IgD-negative memory B cell (primary cell): Measurements from ENCODE around the gene RNF4. TPM values are rescaled to one million over a fixed set of nuclear protein-coding genes. Genes with fewer than 3 reads are reported as not detected.

ENCODE experiments used
- H3K27ac Mint-ChIP-seq, 3 donors: one replicate each; pipeline ENCODE4 v1.8.0; 2020 to 2022; ENCODE audit warnings: mild to moderate bottlenecking in 3 of 3, mixed read lengths in 3 of 3, moderate library complexity in 1 of 3
- H3K27me3 Mint-ChIP-seq: one replicate; pipeline ENCODE4 v1.8.0; 2021; ENCODE audit warnings: mixed read lengths
- H3K36me3 Mint-ChIP-seq: one replicate; pipeline ENCODE4 v1.8.0; 2020; ENCODE audit warnings: mild to moderate bottlenecking, mixed read lengths
- H3K4me1 Mint-ChIP-seq, 3 donors: one replicate each; pipeline ENCODE4 v1.8.0; 2020 to 2022; ENCODE audit warnings: mixed read lengths in 3 of 3, mild to moderate bottlenecking in 1 of 3
- H3K4me3 Mint-ChIP-seq, 4 donors: one replicate each; pipeline ENCODE4 v1.8.0; 2020 to 2022; ENCODE audit warnings: mild to moderate bottlenecking in 4 of 4, mixed read lengths in 4 of 4, moderate library complexity in 3 of 4
- H3K9me3 Mint-ChIP-seq, 3 donors: one replicate each; pipeline ENCODE4 v1.8.0; 2020 to 2021; ENCODE audit warnings: mixed read lengths in 3 of 3, mild to moderate bottlenecking in 1 of 3
- polyA plus RNA-seq: library from polyadenylated mRNA; unstranded; fragments of 300-500 nt; fragmentation: Illumina TruSeq; gene quantifications from one replicate; pipeline ENCODE4 v1.2.3, GENCODE V29; 2021

Gene RNF4
- polyA plus RNA-seq, 1 donor from 2014 or later: 94.0 TPM

GRCh38 chr4:2432991-2433530 lies 35.8 kb upstream of the RNF4 start:
- Mint-ChIP-seq H3K4me3 (no peak overlapping the region), H3K27ac (no peak overlapping the region), H3K4me1 (peaks cover 0 to 2% (median 0%) of the 10 kb centered on the region in 3 donors), H3K9me3 (no peaks in the 10 kb centered on the region), H3K27me3 (peaks cover 7% of the 10 kb centered on the region), H3K36me3 (no peaks in the 10 kb centered on the region)

GRCh38 chr4:2433609-2434350 lies 35.1 kb upstream of the RNF4 start:
- H3K9me3 Mint-ChIP-seq: no peaks in the 10 kb centered on the region
- no peak overlapping the region for H3K27ac Mint-ChIP-seq
- no peak overlapping the region for H3K4me3 Mint-ChIP-seq
- H3K4me1 Mint-ChIP-seq: peaks cover 0 to 2% (median 0%) of the 10 kb centered on the region in 3 donors
- H3K27me3 Mint-ChIP-seq: peaks cover 6% of the 10 kb centered on the region
- H3K36me3 Mint-ChIP-seq: no peaks in the 10 kb centered on the region

- Mint-ChIP-seq H3K4me1 (no peaks in the 10 kb centered on the region), H3K36me3 (no peaks in the 10 kb centered on the region), H3K27ac (no peak overlapping the region), H3K27me3 (peaks cover 3% of the 10 kb centered on the region), H3K4me3 (no peak overlapping the region), H3K9me3 (no peaks in the 10 kb centered on the region)
Observed at GRCh38 chr4:2434420-2434819, 34.5 kb upstream of the RNF4 start.

DNA sequence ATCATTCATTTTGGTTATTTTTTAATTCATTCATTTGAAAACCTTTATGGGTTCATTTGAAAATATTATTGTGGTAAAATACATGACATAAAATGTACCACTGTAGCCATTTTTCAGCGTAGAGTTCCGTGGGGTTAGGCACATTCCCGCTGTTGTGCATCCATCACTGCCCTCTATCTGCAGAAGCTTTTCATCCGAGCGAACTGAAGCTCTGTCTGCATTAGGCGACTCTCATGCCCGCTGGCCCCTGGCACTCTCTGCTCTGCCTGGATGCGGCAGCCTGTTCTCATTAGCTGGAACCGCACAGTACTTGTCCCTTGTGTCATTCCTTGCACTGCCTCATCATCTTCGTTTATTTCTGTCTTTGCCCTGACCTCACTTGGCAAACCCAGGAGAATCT lies 32.6 kb upstream of the RNF4 start:
- Mint-ChIP-seq H3K36me3 (no peaks in the 10 kb centered on the region), H3K4me1 (no peaks in the 10 kb centered on the region), H3K27ac (no peak overlapping the region), H3K4me3 (no peak overlapping the region), H3K27me3 (peaks cover 3% of the 10 kb centered on the region), H3K9me3 (no peaks in the 10 kb centered on the region)

DNA sequence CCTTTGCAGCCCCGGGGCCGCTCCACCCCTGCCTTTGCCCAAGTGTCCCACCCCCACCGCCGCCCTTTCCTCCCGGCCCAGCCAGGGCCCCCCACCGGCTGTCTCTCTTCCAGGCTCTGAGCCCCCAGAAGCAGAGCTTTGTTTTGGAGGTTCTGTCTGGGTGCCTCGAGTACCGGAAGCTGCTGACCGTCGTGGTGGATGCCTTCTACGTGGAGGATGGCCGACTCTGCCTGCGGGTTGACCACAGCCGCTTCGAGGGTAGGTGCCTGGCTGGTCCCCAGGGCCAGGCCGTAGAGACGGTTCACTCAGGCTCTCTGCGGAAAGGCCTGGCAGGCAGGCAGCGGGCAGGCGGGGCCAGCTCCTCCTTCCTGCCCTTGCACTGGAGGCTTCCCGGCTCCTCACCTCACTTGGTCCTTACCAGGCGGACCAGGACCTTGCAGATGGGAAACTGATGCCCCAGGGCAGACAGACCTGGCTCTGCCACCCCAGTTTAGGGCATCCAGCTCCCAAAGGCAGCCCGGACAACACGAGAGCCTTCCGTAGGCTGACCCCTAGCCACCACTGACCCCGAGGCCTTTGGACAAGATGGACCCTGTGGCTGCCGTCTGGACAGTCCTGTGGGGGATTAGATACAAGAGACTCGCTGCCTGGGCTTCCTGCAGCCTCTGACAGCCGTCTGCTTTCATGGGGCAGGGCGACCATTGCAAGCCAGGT lies 32.0 kb upstream of the RNF4 start:
- H3K27me3 Mint-ChIP-seq: peaks cover 3% of the 10 kb centered on the region
- no peaks in the 10 kb centered on the region for H3K9me3 Mint-ChIP-seq
- peaks cover 0 to 2% (median 2%) of the 10 kb centered on the region in 3 donors for H3K4me1 Mint-ChIP-seq
- no peaks in the 10 kb centered on the region for H3K36me3 Mint-ChIP-seq
- no peak overlapping the region for H3K4me3 Mint-ChIP-seq
- H3K27ac Mint-ChIP-seq: no peak overlapping the region

DNA sequence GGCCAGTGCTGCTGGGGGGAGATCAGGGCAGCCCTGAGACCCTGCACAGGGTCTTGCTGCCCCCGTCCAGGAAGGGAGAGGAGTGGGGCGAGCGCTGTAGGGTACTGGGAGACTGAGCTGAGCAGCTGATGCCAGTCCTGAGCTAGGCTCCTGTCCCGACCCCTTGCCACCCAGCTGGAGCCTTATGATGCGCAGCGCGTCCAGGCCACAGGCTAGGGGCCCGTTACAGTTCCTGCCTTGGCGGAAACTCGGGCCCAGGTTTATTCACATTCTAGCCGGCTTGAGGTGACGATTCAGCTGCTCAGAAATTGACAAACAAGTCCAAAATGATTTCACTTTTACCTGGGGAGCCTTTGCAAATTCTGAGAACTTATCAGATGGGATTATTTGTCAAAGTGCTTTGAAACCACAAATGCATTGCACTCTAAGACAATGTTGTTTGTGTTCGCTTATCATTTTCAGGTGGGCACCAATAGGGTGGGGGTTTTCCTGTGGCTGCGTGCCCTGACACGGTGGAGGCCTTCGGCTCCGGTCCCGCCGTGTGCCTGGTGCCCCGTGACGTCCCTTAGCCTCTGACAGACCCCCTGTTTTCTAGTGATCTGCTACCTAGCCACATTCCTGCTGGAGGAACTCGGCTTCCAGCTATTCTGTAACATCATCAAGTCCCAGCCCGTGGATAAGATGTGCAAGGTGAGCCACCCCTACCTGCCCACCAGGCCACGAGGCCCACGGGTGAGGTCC lies 31.3 kb upstream of the RNF4 start:
- peaks cover 0 to 2% (median 2%) of the 10 kb centered on the region in 3 donors for H3K4me1 Mint-ChIP-seq
- H3K9me3 Mint-ChIP-seq: no peaks in the 10 kb centered on the region
- H3K27ac Mint-ChIP-seq: peak overlapping the region in 1 of 3 donors; percentile 78
- H3K27me3 Mint-ChIP-seq: peaks cover 3% of the 10 kb centered on the region
- H3K4me3 Mint-ChIP-seq: no peak overlapping the region
- H3K36me3 Mint-ChIP-seq: no peaks in the 10 kb centered on the region

GRCh38 chr4:2438822-2439718 lies 29.8 kb upstream of the RNF4 start:
- Mint-ChIP-seq H3K4me1 (peaks cover 0 to 2% (median 2%) of the 10 kb centered on the region in 3 donors), H3K9me3 (no peaks in the 10 kb centered on the region), H3K27ac (no peak overlapping the region), H3K36me3 (no peaks in the 10 kb centered on the region), H3K4me3 (no peak overlapping the region), H3K27me3 (no peaks in the 10 kb centered on the region)

DNA sequence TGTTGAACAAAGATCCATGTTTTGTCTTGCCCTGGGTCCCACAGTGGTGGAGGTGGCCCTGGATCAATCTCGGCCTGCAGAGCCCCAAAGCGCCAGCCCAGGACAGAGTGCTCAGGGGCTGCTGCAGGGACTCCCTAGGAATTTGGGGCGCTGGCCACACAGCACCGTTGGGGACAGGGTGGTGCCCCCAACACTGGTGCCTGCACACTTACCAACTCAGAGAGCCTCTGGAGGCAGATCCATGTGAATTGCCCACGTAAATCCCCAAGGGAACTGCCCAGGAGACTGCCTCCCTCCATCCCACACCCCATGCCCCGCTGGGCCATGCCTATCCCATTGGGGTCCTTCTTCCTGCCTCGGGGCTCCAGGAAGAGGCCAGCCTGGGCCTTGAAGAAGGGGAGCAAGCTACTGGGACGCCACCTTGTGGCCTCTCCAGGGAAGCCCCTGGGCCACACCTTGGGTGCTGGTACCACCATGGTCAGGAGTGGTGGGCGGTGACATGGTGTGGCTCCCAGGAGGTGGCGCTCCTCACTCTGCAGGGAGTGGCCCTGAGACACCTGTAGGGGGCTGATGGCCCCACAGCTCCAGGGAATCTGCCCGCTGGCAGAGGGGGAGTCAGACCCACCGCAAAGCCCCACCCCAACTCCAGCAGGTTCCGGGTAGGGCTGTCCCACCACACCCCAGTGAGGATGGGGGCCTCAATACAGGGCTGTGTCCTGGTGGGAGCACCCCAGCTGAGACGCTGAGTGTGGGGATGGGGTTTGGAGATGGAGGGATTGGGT lies 27.3 kb upstream of the RNF4 start:
- Mint-ChIP-seq H3K4me3 (peak overlapping the region in 1 of 4 donors; percentile 65), H3K4me1 (peaks cover 0 to 2% (median 2%) of the 10 kb centered on the region in 3 donors), H3K27ac (no peak overlapping the region), H3K27me3 (no peaks in the 10 kb centered on the region), H3K9me3 (no peaks in the 10 kb centered on the region), H3K36me3 (no peaks in the 10 kb centered on the region)

- no peak overlapping the region for H3K4me3 Mint-ChIP-seq
- no peaks in the 10 kb centered on the region for H3K9me3 Mint-ChIP-seq
- H3K27me3 Mint-ChIP-seq: no peaks in the 10 kb centered on the region
- H3K36me3 Mint-ChIP-seq: no peaks in the 10 kb centered on the region
- H3K27ac Mint-ChIP-seq: no peak overlapping the region
- peaks cover 0 to 2% (median 2%) of the 10 kb centered on the region in 3 donors for H3K4me1 Mint-ChIP-seq
Observed at GRCh38 chr4:2442175-2442993, 26.5 kb upstream of the RNF4 start.

DNA sequence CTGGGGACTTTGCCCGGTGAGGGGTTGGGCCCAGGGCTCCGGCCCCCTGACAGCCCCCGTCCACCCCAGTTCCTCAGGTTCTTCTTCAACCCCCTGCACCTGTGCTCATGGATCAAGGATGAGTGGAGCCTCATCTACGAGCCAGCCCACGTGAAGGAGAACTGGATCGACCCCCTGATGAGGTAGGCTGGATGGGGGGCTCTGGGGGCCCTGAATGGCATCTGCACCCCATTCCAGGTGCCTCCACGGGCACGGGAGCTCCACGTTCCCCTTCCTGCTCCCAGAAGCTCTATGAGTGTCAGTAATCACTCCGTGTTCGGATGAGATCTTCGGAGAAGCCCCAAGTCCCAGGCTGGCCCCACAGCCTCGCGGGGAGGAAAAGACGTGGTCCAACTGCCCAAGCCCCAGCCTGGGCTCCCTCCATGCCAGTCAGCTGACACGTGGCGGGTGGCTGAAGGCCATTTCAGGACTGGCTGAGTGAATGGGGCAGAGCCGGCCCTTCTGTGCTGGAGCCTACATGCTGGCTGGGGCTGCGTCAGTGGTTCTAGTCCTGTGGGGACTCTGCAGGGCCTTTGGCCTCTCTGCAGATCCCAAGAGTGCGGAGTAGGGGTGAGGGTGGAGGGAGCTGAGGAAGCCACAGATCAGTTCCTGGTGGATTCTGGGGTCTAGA lies 25.7 kb upstream of the RNF4 start:
- peak overlapping the region in 1 of 4 donors; percentile 53 for H3K4me3 Mint-ChIP-seq
- H3K27me3 Mint-ChIP-seq: no peaks in the 10 kb centered on the region
- peaks cover 0 to 2% (median 2%) of the 10 kb centered on the region in 3 donors for H3K4me1 Mint-ChIP-seq
- no peak overlapping the region for H3K27ac Mint-ChIP-seq
- no peaks in the 10 kb centered on the region for H3K36me3 Mint-ChIP-seq
- H3K9me3 Mint-ChIP-seq: no peaks in the 10 kb centered on the region

DNA sequence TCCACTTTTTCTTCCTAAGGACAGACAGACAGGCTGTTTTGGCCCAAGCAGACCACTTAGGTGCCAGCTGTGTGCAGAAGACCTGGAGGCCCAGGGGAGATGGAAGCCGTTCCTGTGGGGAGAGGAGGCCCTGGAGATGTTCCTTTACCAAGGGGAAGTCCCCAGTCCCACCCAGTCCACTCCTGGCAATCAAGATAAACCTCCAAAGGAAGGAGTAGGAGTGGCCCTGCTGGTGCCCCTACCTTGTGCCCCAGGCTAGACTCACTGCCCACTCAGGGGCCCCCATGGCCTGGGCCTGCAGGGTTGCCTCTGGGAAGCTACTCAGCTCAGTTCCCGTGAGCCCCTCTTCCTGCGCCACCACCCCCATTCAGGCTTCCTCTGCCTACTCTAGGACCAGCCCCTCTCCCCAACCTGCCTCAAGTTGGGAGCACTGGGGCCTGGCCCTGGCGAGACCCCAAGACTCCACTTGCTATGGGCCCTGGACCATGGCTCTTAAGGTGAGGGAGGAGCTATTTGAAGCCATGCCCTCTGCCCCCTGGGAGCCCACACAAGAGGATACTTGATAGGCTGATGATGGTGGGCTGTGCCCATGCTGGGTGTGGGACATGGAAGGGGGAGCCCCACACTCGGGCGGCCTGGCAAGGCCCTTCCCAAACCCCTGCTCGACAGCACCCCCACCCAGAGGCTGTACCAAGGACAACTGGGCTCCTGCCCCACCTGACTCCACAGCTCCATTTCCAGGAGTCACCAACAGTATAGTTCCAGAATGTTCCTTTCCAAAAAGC lies 24.8 kb upstream of the RNF4 start:
- Mint-ChIP-seq H3K27ac (no peak overlapping the region), H3K4me3 (no peak overlapping the region), H3K27me3 (no peaks in the 10 kb centered on the region), H3K4me1 (peaks cover 0 to 2% (median 2%) of the 10 kb centered on the region in 3 donors), H3K36me3 (no peaks in the 10 kb centered on the region), H3K9me3 (no peaks in the 10 kb centered on the region)

DNA sequence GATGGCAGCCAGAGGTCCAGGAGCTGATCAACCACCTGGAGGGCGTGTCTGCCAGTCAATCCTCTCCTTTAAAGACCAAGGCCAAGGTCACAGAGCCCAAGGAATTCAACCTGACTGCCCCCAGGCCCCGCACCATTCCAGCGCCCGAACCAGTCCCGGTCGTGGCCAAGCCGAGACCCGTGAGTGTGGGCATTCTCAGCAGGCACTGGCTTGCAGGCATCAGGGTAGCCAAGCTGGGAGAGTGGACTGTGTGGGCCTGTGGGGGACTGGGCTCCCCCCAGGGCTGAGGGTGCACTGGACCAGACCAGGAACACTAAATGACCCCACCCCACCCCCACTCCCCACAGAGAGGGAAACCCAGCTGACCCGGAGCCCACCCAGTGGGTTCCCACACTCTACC lies 23.8 kb upstream of the RNF4 start:
- H3K27me3 Mint-ChIP-seq: no peaks in the 10 kb centered on the region
- H3K4me1 Mint-ChIP-seq: peaks cover 0 to 4% (median 2%) of the 10 kb centered on the region in 3 donors
- no peaks in the 10 kb centered on the region for H3K36me3 Mint-ChIP-seq
- no peaks in the 10 kb centered on the region for H3K9me3 Mint-ChIP-seq
- no peak overlapping the region for H3K4me3 Mint-ChIP-seq
- no peak overlapping the region for H3K27ac Mint-ChIP-seq
